GM15510 (cell line): ENCODE data around the gene ANKHD1.

Source experiments
- POLR2A ChIP-seq: IDR thresholded peaks from 3 replicates; pipeline ENCODE4 v1.6.1; 2011; ENCODE audit warnings: borderline replicate concordance; ENCODE audit not compliant: insufficient read length; ENCODE audit errors: extremely low read depth

ANKHD1 gene

GRCh38 chr5:140432916-140433315 is 31.3 kb downstream of the ANKHD1 start:
- TF ChIP-seq POLR2A: no peak

GRCh38 chr5:140466981-140467742 is 65.5 kb downstream of the ANKHD1 start:
- TF ChIP-seq POLR2A: no peak

GRCh38 chr5:140468188-140468587 is 66.6 kb downstream of the ANKHD1 start:
- no peak for TF ChIP-seq POLR2A

- no peak for TF ChIP-seq POLR2A
These were observed 67.6 kb downstream of the ANKHD1 start for GRCh38 chr5:140469259-140469658.

GRCh38 chr5:140480310-140481014 is 78.8 kb downstream of the ANKHD1 start:
- TF ChIP-seq POLR2A: no peak

GRCh38 chr5:140481758-140482157 is 80.1 kb downstream of the ANKHD1 start:
- TF ChIP-seq POLR2A: no peak

GRCh38 chr5:140483055-140483454 is 81.4 kb downstream of the ANKHD1 start:
- no peak for TF ChIP-seq POLR2A

- TF ChIP-seq POLR2A: no peak
These were observed 87.3 kb downstream of the ANKHD1 start for GRCh38 chr5:140488914-140489313.

- TF ChIP-seq POLR2A: no peak
These were observed 96.3 kb downstream of the ANKHD1 start for GRCh38 chr5:140497897-140498296.

GRCh38 chr5:140498591-140498990 is 97.0 kb downstream of the ANKHD1 start:
- no peak for TF ChIP-seq POLR2A

GRCh38 chr5:140502834-140503233 is 101.2 kb downstream of the ANKHD1 start:
- no peak for TF ChIP-seq POLR2A

GRCh38 chr5:140509898-140510297 is 108.3 kb downstream of the ANKHD1 start:
- TF ChIP-seq POLR2A: no peak

GRCh38 chr5:140513124-140513523 is 111.5 kb downstream of the ANKHD1 start:
- no peak for TF ChIP-seq POLR2A

GRCh38 chr5:140524003-140524402 is 122.4 kb downstream of the ANKHD1 start:
- no peak for TF ChIP-seq POLR2A

- no peak for TF ChIP-seq POLR2A
These were observed 138.6 kb downstream of the ANKHD1 start for GRCh38 chr5:140540227-140540626.

- no peak for TF ChIP-seq POLR2A
These were observed 141.3 kb downstream of the ANKHD1 start for GRCh38 chr5:140542972-140543371.

- no peak for TF ChIP-seq POLR2A
These were observed 143.4 kb downstream of the ANKHD1 start for GRCh38 chr5:140544986-140545385.

GRCh38 chr5:140545606-140546005 is 144.0 kb downstream of the ANKHD1 start:
- TF ChIP-seq POLR2A: no peak
